Skeletal muscle cell (primary cell): ENCODE results near the gene DOCK8.
"Not testable (repeated sequence)": the region's sequence is repeated elsewhere in the genome, so short reads cannot be mapped to it uniquely, and the experiment has no call there.

ENCODE experiments used
- DNase-seq: peaks from one replicate; pipeline ENCODE4 v3.0.0-alpha.2; 2010; ENCODE audit warnings: low read depth
- H3K4me3 ChIP-seq: 2 replicates; pipeline ENCODE4 v1.5.1; 2011; ENCODE audit warnings: low read depth, mild to moderate bottlenecking, control low read depth, low read length, moderate library complexity

Gene DOCK8

GRCh38 chr9:214648-215493 is at the start of gene DOCK8:
Gene DOCK8, plus strand, starts transcription at chr9:214865. Its CDS starts 112 bp downstream, at chr9:214977.
- peak within 1 kb of the TSS; percentile 53 for H3K4me3 ChIP-seq
- no peak for DNase-seq

GRCh38 chr9:169757-170156 is 44.9 kb upstream of the DOCK8 start:
- not testable (repeated sequence) for DNase-seq

GRCh38 chr9:178140-178825 is 36.4 kb upstream of the DOCK8 start:
- DNase-seq: not testable (repeated sequence)
- peak overlapping the region; percentile 50 for H3K4me3 ChIP-seq

More at GRCh38 chr9:169757-170156, 44.9 kb upstream of the DOCK8 start:
- not testable (repeated sequence) for H3K4me3 ChIP-seq

- H3K4me3 ChIP-seq: peak within 1 kb of the TSS; percentile 58
- peak; percentile 28 for DNase-seq
These were observed 35.7 kb upstream of the DOCK8 start, which contains the start of gene ZNG1A for GRCh38 chr9:178970-179383. Gene ZNG1A, minus strand, starts transcription at chr9:179056. Its CDS starts 87 bp downstream, at chr9:178969.

GRCh38 chr9:199601-200000 is 15.1 kb upstream of the DOCK8 start:
- not testable (repeated sequence) for H3K4me3 ChIP-seq, DNase-seq

- no peak overlapping the region for H3K4me3 ChIP-seq
- DNase-seq: no peak
These were observed 8.2 kb upstream of the DOCK8 start for GRCh38 chr9:206481-206880.

GRCh38 chr9:209143-209758 is 5.4 kb upstream of the DOCK8 start:
- no peak for DNase-seq
- H3K4me3 ChIP-seq: no peak overlapping the region

GRCh38 chr9:211036-211435 is 3.6 kb upstream of the DOCK8 start:
- DNase-seq: no peak

GRCh38 chr9:211557-211956 is 3.1 kb upstream of the DOCK8 start:
- no peak for DNase-seq
- no peak overlapping the region for H3K4me3 ChIP-seq

More at GRCh38 chr9:211036-211435, 3.6 kb upstream of the DOCK8 start:
- H3K4me3 ChIP-seq: no peak overlapping the region

GRCh38 chr9:212297-212696 is 2.4 kb upstream of the DOCK8 start:
- no peak for DNase-seq
- H3K4me3 ChIP-seq: no peak overlapping the region

- not testable (repeated sequence) for H3K4me3 ChIP-seq, DNase-seq
These were observed 764 bp upstream of the DOCK8 start for GRCh38 chr9:213901-214300.

- H3K4me3 ChIP-seq: peak overlapping the region; percentile 53
- DNase-seq: no peak
These were observed 366 bp upstream of the DOCK8 start for GRCh38 chr9:214351-214647.

- DNase-seq: no peak
- H3K4me3 ChIP-seq: no peak overlapping the region
These were observed 1.0 kb downstream of the DOCK8 start for GRCh38 chr9:215631-216155.

- no peak for DNase-seq
- no peak overlapping the region for H3K4me3 ChIP-seq
These were observed 2.2 kb downstream of the DOCK8 start for GRCh38 chr9:216866-217265.

- DNase-seq: no peak
- H3K4me3 ChIP-seq: no peak overlapping the region
These were observed 3.3 kb downstream of the DOCK8 start for GRCh38 chr9:217950-218349.

- not testable (repeated sequence) for DNase-seq
These were observed 4.4 kb downstream of the DOCK8 start for GRCh38 chr9:219036-219435.

GRCh38 chr9:219670-220365 is 5.2 kb downstream of the DOCK8 start:
- DNase-seq: no peak
- no peak overlapping the region for H3K4me3 ChIP-seq

More at GRCh38 chr9:219036-219435, 4.4 kb downstream of the DOCK8 start:
- not testable (repeated sequence) for H3K4me3 ChIP-seq

- no peak for DNase-seq
- no peak overlapping the region for H3K4me3 ChIP-seq
These were observed 7.5 kb downstream of the DOCK8 start for GRCh38 chr9:221989-222776.

GRCh38 chr9:223152-223551 is 8.5 kb downstream of the DOCK8 start:
- H3K4me3 ChIP-seq: no peak overlapping the region
- DNase-seq: no peak
